RWPE1 (cell line): ENCODE results near the gene PKDCC.

Experiments used
- CTCF ChIA-PET: fragments of 350-600 bp; sonication (Branson Sonifier 250); formaldehyde crosslinking; extraction: SDS; loops from one replicate; lab custom pipeline; 2021; lab: Yijun Ruan, JAX
- POLR2A ChIA-PET: fragments of 400-600 bp; formaldehyde crosslinking; extraction: SDS; loops from one replicate; lab custom pipeline; 2020; ENCODE audit warnings: antibody characterized with exemption; ENCODE audit not compliant: low non-redundant PET; lab: Yijun Ruan, JAX
- DNase-seq: peaks from one replicate; pipeline ENCODE4 v3.0.0; 2012; ENCODE audit warnings: low spot score
- H3K27ac ChIP-seq: fragments of 450-650 bp; 2 replicates; pipeline ENCODE4 v1.5.1; 2017
- TF ChIP-seq, protein P1 (sequence below): fragments of 450-650 bp; conservative IDR thresholded peaks from 2 replicates; pipeline ENCODE4 v1.5.1; 2017; ENCODE audit warnings: low read depth, mild to moderate bottlenecking

The PKDCC gene

DNA sequence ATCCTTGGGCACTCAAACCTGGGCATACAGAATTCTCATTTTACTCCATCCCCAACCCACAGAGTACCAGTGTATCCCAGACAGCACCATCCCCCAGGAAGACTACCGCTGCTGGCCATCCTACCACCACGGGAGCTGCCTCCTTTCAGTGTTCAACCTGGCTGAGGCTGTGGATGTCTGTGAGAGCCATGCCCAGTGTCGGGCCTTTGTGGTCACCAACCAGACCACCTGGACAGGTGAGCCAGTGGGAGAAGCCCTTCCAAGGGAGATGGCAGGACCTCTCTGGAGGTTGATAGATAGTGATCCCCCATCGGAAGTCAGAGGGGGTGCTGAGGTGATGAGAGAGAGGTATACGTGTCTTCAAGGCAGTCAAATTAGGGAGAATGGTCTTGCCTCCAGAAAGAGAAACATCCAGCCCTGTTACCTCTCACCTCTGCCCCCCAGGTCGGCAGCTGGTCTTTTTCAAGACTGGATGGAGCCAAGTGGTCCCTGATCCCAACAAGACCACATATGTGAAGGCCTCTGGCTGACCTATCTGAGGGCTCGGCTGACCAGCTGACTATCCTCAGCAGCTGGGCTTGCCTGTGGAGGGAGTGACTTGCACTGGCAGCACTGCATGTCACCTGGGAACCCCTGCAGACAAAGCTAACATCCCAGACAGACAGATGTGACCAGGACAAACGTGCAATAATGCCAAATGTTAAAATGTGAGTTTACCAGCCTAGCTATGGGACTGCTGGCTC, 9.5 kb downstream of the PKDCC start:
- ChIA-PET POLR2A (no interaction called here), CTCF (interaction anchor here (1.6 kb wide), 1 partner anchor 204 kb away, joined by 3 read pairs; no protein-coding TSS in a partner anchor)
- H3K27ac ChIP-seq: no peak overlapping the region
- TF ChIP-seq, protein P1, sequence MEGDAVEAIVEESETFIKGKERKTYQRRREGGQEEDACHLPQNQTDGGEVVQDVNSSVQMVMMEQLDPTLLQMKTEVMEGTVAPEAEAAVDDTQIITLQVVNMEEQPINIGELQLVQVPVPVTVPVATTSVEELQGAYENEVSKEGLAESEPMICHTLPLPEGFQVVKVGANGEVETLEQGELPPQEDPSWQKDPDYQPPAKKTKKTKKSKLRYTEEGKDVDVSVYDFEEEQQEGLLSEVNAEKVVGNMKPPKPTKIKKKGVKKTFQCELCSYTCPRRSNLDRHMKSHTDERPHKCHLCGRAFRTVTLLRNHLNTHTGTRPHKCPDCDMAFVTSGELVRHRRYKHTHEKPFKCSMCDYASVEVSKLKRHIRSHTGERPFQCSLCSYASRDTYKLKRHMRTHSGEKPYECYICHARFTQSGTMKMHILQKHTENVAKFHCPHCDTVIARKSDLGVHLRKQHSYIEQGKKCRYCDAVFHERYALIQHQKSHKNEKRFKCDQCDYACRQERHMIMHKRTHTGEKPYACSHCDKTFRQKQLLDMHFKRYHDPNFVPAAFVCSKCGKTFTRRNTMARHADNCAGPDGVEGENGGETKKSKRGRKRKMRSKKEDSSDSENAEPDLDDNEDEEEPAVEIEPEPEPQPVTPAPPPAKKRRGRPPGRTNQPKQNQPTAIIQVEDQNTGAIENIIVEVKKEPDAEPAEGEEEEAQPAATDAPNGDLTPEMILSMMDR: no peak
- DNase-seq: no peak

DNA sequence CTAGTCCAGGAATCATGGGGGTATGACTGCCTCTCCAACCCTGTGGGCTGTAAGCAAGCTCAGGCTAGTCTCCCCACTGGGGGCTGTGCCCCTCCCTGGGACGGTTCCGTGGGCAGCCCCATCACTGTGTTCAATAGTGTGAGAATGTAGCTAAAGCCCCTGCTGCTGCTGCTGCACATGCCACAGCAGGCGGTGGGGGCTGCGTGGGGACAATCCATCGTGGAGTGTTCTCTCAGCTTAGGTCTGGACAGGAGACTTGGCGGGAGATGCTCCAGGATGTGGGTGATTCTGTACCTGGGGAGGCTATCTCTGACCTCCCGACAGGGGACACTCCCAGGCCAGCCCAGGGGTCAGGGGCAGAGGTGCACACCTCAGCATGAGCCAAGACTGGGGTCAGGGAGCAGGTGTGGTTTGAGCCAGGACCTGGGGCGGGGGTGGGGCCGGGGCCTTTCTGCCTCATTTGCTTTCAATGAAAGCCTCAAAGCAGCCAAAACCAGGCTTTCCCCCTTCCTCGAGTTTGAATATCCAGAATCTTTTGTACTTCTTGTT, 10.2 kb downstream of the PKDCC start:
- TF ChIP-seq, protein P1: no peak
- DNase-seq: no peak
- no peak overlapping the region for H3K27ac ChIP-seq
- ChIA-PET POLR2A (no interaction called here), CTCF (interaction anchor here (1.6 kb wide), 1 partner anchor 204 kb away, joined by 3 read pairs; no protein-coding TSS in a partner anchor)

DNA sequence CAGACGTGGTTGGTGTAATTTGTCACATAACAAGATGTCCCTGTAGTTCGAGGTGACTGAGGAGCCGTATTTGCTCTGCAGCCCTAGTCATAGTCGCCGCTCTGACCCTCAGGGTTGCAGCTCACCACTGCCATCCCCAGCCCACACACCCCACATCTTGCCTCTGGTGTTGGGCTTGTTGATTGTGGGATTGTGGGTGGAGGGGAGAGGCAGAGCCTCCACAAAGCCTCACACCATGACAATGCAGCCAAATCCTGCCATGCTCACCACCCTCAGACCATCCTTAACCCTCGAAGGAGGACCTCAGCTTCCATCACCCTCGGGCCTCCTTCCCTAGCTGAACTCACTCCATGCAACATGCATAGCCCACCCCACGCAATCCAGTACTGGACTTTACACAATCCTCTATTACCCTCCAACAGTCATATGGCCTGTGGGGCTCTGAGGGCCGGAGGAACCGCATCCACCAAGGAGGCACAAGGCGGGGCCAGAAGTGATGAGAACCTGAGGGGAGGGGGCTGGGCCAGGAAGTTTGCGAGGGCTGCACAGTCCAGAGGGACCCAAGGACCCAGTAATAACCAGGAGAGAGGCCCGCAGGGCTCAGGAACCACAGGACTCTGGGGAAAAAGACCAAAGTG, 11.6 kb downstream of the PKDCC start:
- no peak overlapping the region for H3K27ac ChIP-seq
- TF ChIP-seq, protein P1: no peak
- POLR2A ChIA-PET: no interaction called here
- DNase-seq: no peak
- CTCF ChIA-PET: interaction anchor here (0.6 kb wide), 1 partner anchor 361 kb away, joined by 4 read pairs; no protein-coding TSS in a partner anchor

DNA sequence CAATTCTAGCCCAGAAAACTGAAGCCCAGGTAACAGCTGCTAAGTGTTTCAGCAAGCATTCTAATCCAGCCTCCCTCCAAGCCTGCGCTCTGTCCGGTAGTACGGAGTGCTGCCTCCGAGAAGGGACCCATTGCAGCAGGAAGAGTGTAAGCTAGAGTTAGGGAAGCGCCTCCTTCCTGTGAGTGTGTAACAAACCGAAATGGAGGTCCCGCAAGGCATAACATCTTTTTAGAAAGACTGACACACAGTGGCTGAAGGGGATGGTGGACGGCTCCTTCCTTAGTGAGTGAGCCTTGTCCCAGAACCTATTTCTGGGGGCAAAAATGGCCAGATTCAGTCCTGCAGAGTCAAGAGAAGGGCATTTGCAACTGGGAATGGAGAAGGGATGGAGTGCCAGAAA, 12.2 kb downstream of the PKDCC start:
- TF ChIP-seq, protein P1: no peak
- ChIA-PET CTCF (interaction anchor here (0.6 kb wide), 1 partner anchor 362 kb away, joined by 4 read pairs; no protein-coding TSS in a partner anchor), POLR2A (no interaction called here)
- DNase-seq: no peak
- H3K27ac ChIP-seq: no peak overlapping the region

DNA sequence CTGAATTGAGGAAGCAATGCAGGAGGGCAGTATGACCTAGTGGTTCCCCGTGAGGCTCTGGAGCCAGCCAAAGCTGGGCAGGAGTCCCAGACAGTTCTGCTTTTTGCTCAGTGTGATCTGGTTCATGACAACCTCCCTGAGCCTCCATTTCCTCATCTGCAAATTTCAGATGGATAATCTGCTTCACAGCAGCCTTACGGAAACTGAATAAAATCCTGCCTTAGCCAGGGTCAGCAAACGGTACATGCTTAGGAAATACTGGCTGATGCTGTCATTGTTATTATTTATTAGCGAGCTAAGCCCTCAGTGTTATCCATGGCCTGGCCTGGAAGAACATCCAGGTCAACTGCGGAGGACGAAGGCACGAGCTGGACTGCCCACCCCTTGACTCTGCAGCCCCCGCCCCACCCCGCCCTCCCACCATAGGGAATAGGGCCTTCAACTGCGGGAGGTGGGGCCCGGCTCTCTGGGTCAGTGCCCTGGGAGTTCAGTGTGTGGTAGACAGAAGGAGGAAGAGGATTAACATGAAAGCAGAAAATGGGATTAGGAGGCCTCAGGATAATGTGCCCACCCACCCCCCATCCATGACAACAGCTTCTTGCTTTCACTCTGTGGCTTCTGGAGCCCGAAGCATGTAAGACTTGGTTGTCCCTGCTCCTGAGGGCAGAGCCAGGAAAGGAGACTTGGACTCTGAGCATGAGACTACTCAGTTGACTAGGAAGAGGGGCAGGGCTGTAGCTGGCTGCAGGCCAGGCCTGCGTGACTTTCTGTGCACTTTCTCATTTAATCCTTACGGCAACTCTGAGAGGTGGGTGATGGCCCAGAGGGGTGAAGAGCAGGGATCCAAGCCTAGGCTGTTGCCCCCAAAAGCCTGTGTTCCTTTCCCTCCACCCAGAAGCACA, 13.1 kb downstream of the PKDCC start:
- no peak overlapping the region for H3K27ac ChIP-seq
- CTCF ChIA-PET: no interaction called here
- TF ChIP-seq, protein P1: no peak
- POLR2A ChIA-PET: no interaction called here
- DNase-seq: no peak

DNA sequence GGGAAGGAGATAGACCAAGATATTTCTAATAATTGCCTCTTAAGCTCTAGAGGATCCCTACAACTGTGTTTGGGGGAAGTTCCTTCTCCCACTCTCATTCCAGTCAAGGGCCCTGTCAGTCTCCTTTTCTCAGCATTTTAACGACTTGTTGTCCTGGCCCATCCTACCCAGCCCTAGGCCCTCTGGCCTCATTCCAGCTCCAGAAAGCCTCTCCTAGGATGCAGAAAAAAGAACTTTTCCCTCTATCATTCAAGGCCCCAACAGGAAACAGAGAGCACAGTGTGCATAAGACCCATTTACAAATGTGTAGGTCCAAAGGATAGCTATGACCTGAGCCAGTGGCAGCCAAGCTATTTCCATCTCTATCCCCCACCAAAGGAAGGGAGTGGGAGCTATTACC, 14.0 kb downstream of the PKDCC start:
- no peak for DNase-seq
- TF ChIP-seq, protein P1: no peak
- ChIA-PET POLR2A (no interaction called here), CTCF (no interaction called here)
- H3K27ac ChIP-seq: no peak overlapping the region
